Skeletal muscle tissue (tissue), 4 donors: ENCODE data around the gene LRP5. TPM values are rescaled to one million over a fixed set of nuclear protein-coding genes. Genes with fewer than 3 reads are reported as not detected.

ENCODE experiments used
- H3K27ac ChIP-seq: one replicate; pipeline ENCODE4 v1.7.0; 2013; ENCODE audit warnings: mild to moderate bottlenecking, low read depth, low read length, inconsistent platforms
- H3K27me3 ChIP-seq, 3 donors: one replicate each; pipeline ENCODE4 v1.7.0; 2013; ENCODE audit warnings: low read length in 3 of 3; ENCODE audit not compliant: control insufficient read depth in 3 of 3, insufficient read depth in 3 of 3
- H3K36me3 ChIP-seq, 3 donors: one replicate each; pipeline ENCODE4 v1.7.0; 2013; ENCODE audit warnings: low read length in 3 of 3; ENCODE audit not compliant: control insufficient read depth in 3 of 3, insufficient read depth in 3 of 3
- H3K4me1 ChIP-seq, 3 donors: one replicate each; pipeline ENCODE4 v1.7.0; 2013; ENCODE audit warnings: low read length in 3 of 3, mild to moderate bottlenecking in 3 of 3; ENCODE audit not compliant: control insufficient read depth in 3 of 3, insufficient read depth in 3 of 3
- H3K4me3 ChIP-seq, 3 donors: one replicate each; pipeline ENCODE4 v1.7.0; 2013; ENCODE audit warnings: low read length in 3 of 3
- H3K9ac ChIP-seq, 3 donors: one replicate each; pipeline ENCODE4 v1.7.0; 2013; ENCODE audit warnings: low read length in 3 of 3, mild to moderate bottlenecking in 3 of 3, moderate library complexity in 2 of 3, low read depth in 1 of 3
- H3K9me3 ChIP-seq, 3 donors: one replicate each; pipeline ENCODE4 v1.7.0; 2013; ENCODE audit warnings: low read length in 3 of 3; ENCODE audit not compliant: control insufficient read depth in 3 of 3
- total RNA-seq: library from RNA; depleted of rRNA; stranded (reverse); fragments of >200 nt; gene quantifications from one replicate; pipeline ENCODE4 v1.2.3, GENCODE V29; 2014
- donor health status: Osteomylitis.

Gene LRP5
- total RNA-seq, 1 donor from 2014 or later = 31.3 TPM

DNA sequence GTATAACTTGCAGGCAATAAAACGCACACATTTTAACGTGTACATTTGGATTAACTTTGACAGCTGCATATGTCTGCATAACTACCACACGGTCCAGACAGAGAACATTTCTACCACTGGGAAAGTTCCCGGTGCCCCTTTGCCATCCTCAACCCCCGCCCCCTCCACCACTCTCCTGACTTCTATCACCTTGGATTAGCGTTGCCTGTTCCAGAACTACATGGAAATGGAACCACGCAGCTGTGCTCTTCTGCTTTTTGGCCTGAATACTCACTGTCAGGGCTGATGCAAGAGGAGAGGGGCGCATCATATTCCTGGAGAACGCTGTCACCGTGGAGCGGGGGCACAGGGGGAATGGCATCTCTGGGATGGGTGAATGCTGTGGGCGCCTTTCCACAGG is 62.1 kb downstream of the LRP5 start:
- Histone ChIP-seq H3K4me1 (peaks cover 61 to 72% (median 69%) of the 10 kb centered on the region in 3 donors), H3K9me3 (no peaks in the 10 kb centered on the region), H3K4me3 (peak overlapping the region in 2 of 3 donors; percentile 35 to 49), H3K27ac (peak overlapping the region; percentile 75), H3K27me3 (no peaks in the 10 kb centered on the region), H3K36me3 (no peaks in the 10 kb centered on the region), H3K9ac (peak overlapping the region in 1 of 3 donors; percentile 60)

DNA sequence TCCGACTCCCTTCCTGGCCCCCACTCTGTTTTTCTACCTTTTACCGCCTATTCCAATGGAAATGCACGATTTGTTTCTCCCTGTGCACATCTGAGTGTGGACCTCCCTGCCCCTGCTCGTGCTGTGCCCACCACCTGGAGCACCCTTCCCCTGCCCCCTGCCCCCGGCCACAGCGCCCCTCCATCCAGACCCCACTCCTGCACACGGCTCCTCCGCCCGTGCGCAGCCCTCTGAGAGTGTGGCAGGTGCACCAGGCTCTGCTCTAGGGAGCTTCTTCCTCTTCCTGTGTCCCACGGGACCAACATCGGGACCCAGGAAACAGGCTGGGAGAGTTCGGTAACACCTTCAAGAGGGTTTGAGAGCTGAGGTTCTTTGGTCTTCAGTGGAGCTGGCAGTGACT is 62.9 kb downstream of the LRP5 start:
- Histone ChIP-seq H3K9ac (no peak overlapping the region), H3K36me3 (no peaks in the 10 kb centered on the region), H3K27ac (no peak overlapping the region), H3K27me3 (no peaks in the 10 kb centered on the region), H3K4me3 (no peak overlapping the region), H3K9me3 (no peaks in the 10 kb centered on the region), H3K4me1 (peaks cover 58 to 73% (median 65%) of the 10 kb centered on the region in 3 donors)

DNA sequence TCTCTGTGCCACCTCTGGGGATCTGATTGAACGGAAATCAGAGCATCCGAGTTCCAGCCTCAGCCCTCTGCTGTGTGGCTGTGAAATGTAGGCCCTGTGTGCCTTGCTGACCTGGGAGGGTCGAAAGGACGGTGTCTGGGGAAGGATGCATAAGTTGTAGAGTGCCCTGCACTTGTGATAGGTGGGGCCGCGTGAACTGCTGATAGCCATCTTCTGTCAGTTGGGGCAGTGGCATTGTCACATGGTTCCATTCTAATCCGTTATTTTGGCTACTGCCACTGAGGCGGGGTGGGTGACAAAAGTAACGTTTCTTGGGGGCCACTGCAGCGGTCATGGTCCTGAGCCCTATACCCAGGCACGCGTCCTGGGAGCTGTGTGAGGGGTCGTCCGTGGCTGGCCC is 63.4 kb downstream of the LRP5 start:
- no peaks in the 10 kb centered on the region for H3K36me3 ChIP-seq
- H3K9me3 ChIP-seq = no peaks in the 10 kb centered on the region
- no peak overlapping the region for H3K9ac ChIP-seq
- no peak overlapping the region for H3K4me3 ChIP-seq
- H3K4me1 ChIP-seq = peaks cover 58 to 73% (median 65%) of the 10 kb centered on the region in 3 donors
- no peak overlapping the region for H3K27ac ChIP-seq
- H3K27me3 ChIP-seq = no peaks in the 10 kb centered on the region

DNA sequence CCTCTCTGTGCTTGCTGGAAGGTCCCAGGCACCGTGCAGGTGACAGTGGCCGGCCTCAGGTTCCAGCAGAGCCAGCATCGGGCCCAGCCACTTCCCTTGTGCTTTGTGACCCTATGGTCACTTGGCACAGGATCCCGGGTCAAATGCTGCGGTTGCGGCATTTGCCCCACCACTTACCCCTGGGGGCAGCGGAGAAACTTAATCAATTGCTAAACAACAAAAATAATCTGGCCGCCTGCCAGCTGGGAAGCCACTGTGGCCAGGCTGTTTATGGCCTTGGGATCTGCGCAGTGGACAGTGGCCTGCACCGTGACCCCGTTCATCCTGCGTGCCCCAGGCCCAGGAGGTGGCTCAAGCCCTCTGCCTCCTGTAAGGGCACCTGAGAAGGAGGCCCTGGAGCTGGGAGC is 65.0 kb downstream of the LRP5 start:
- Histone ChIP-seq H3K27me3 (no peaks in the 10 kb centered on the region), H3K4me1 (peaks cover 58 to 70% (median 60%) of the 10 kb centered on the region in 3 donors), H3K36me3 (no peaks in the 10 kb centered on the region), H3K4me3 (no peak overlapping the region), H3K9me3 (no peaks in the 10 kb centered on the region), H3K27ac (no peak overlapping the region), H3K9ac (peak overlapping the region in 1 of 3 donors; percentile 33)

DNA sequence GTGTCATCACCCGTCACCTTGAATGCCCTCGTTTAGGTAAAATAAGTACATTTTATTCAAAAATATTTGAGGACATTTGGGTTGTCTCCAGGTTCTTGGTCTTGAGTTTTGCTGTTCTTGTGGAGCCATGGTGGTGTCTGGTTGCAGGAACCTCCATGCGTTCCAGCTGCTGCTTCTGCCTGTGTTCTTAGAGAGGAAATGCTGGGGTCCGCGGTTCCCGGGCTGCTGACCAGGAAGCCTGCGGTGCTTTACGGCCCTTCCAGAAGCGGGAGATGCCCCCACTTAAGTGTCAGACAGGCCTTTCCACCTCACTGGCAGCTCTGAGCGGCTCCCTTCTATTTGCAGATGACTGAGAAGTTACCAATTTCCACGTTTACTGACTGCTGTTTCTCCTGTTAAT is 66.8 kb downstream of the LRP5 start:
- Histone ChIP-seq H3K27me3 (no peaks in the 10 kb centered on the region), H3K27ac (no peak overlapping the region), H3K9ac (no peak overlapping the region), H3K9me3 (no peaks in the 10 kb centered on the region), H3K36me3 (no peaks in the 10 kb centered on the region), H3K4me1 (peaks cover 56 to 66% (median 58%) of the 10 kb centered on the region in 3 donors), H3K4me3 (no peak overlapping the region)

DNA sequence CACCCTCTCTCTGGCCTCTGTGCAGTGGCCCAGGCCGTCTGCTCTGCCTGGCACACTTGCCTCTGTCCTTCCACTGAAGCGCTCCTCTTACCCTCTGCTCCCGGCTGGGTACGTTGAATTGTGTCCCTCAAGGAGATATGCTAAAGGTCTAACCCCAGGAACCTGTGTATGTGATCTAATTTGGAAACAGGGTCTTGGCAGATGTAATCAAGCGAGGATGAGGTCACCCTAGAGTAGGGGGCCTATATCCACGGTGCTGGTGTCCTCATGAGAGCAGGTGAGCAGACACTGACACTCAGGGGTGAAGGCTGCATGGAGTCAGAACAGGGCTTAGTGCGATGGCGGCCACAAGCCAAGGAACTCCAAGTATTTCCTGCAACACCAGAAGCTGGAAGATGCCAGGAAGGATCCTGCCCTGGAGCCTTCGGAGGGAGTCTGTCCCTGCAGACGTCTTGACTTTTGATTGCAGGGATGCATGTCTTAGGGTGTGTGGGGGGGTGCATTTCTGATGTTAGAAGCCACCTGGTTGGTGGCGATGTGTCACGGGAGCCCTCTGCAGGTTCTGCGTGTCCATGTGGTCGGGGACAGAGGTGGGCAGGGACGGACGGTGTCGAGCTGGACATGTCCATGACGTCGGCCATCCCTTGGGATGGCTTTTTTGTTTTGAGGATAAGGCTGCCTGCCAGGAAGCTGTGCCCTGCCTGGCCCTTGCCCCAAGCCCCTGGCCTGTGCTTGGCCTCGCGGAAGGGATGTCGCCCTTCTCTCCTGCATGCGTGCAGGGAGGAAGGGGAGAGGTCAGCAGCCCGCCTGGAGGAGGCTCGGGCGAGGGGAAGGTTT is 68.6 kb downstream of the LRP5 start:
- peaks cover 40 to 52% (median 50%) of the 10 kb centered on the region in 3 donors for H3K4me1 ChIP-seq
- no peaks in the 10 kb centered on the region for H3K36me3 ChIP-seq
- peak overlapping the region; percentile 5 to 35 (median 32) for H3K4me3 ChIP-seq

DNA sequence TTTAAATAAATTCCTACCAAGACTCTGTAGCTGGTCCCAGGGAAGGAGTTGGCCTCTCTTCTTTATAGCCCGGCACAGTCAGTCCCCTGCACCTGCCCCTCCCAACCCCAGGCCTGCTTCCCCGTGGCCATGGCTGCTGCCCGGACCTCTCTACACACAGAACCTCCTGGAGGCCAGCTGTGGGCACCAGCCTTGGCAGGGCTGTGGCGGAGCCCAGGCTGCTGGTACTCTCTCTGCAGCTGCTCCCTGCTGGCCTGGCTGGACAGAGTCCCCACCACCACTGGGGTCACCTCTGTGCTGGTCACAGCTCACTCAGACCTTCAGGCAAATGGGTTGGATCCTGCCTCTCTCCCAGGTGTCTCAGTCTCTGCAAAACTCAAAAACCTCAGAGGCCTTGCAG is 69.3 kb downstream of the LRP5 start:
- H3K27ac ChIP-seq = peak overlapping the region; percentile 52
- no peaks in the 10 kb centered on the region for H3K27me3 ChIP-seq
- peaks cover 0 to 4% (median 4%) of the 10 kb centered on the region in 3 donors for H3K36me3 ChIP-seq
- peak overlapping the region in 1 of 3 donors; percentile 29 for H3K4me3 ChIP-seq
- H3K9me3 ChIP-seq = no peaks in the 10 kb centered on the region
- peaks cover 40 to 52% (median 50%) of the 10 kb centered on the region in 3 donors for H3K4me1 ChIP-seq
- peak overlapping the region in 1 of 3 donors; percentile 25 for H3K9ac ChIP-seq

More for the DNA sequence above, 68.6 kb downstream of the LRP5 start:
- Histone ChIP-seq H3K27ac (peak overlapping the region; percentile 52), H3K9me3 (no peaks in the 10 kb centered on the region), H3K27me3 (no peaks in the 10 kb centered on the region), H3K9ac (peak overlapping the region in 1 of 3 donors; percentile 45)

DNA sequence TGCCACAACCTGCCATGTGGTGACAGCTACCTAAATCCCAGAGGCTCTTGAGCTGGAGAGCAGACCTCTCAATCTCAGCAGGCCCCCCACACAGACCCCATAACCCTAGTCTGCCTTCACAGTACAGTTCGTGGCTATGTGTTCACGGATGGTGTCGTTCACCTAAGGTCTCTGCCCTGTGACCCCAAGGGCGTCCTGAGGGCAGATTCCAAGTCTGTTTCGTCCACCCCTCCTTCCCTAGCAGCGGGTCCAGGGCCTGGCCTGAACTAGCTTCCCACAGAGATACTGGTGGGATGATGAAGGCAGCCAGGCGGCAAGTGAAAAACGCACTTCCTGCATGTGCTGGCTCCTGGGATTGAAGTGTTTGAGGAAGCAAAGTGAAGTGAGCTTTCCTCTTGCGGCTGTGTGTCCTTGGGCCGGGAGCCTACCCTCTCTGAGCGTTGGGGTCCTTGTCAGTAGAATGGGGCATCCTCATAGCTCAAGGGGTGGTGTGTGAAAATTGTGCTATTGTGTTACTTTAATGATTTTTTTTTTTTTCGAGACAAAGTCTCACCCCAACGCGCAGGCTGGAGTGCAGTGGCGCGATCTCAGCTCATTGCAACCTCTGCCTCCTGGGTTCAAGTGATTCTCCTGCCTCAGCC is 70.1 kb downstream of the LRP5 start:
- Histone ChIP-seq H3K4me3 (no peak overlapping the region), H3K9ac (no peak overlapping the region), H3K4me1 (peaks cover 35 to 45% (median 44%) of the 10 kb centered on the region in 3 donors), H3K27me3 (no peaks in the 10 kb centered on the region), H3K9me3 (no peaks in the 10 kb centered on the region), H3K36me3 (peaks cover 0 to 6% (median 4%) of the 10 kb centered on the region in 3 donors), H3K27ac (no peak overlapping the region)

DNA sequence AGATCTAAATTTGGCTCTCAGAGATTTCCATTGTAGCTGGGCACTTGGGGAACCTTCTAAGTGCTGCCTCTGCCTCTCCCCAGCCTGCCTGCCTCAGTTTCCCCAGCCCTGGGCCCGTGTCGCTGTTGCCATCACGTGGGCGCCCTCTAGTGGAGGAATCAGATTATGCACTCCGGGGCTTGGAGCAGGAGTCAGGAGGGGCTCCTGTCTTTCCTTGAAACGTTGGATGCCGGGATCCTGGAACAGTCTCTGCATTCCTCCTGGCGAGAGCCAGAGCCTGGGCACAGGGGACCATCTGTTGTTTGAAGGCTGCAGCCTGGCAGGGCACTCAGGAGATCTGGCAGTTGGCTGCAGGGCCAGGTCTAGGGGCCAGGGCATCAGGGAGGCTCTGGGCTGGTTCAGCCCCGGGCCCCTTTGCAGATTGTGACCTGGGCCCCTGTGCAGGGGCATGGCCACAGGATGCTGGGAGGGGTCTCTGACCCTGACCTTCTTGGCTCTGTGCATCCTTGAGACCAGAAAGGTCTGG is 71.6 kb downstream of the LRP5 start:
- H3K9ac ChIP-seq = no peak overlapping the region
- no peak overlapping the region for H3K4me3 ChIP-seq
- no peak overlapping the region for H3K27ac ChIP-seq
- H3K9me3 ChIP-seq = no peaks in the 10 kb centered on the region
- H3K36me3 ChIP-seq = peaks cover 0 to 12% (median 4%) of the 10 kb centered on the region in 3 donors
- no peaks in the 10 kb centered on the region for H3K27me3 ChIP-seq
- H3K4me1 ChIP-seq = peaks cover 31 to 38% (median 36%) of the 10 kb centered on the region in 3 donors
